MCF 10A (cell line): ENCODE results near the gene ASTN2. TPM values are rescaled to one million over a fixed set of nuclear protein-coding genes. Genes with fewer than 3 reads are reported as not detected.
A peak's percentile ranks its signal among the peaks of the same experiment; 100 is the strongest.

Experiments used
- BruUV-seq: library from RNA; stranded (reverse); fragments of 400-500 nt; replicated peaks from 2 replicates; lab custom pipeline; 2021; lab: Mats Ljungman, UMichigan
- CTCF ChIA-PET: fragments of 300-600 bp; sonication (Branson Sonifier 250); formaldehyde crosslinking; extraction: SDS; loops from one replicate; lab custom pipeline; 2021; ENCODE audit warnings: antibody characterized with exemption, inconsistent platforms; lab: Yijun Ruan, JAX
- POLR2A ChIA-PET: fragments of 300-600, 350-650 bp; sonication (Branson Sonifier 250); formaldehyde crosslinking; extraction: SDS; loops from one replicate; lab custom pipeline; 2020; ENCODE audit warnings: antibody characterized with exemption, inconsistent platforms; lab: Yijun Ruan, JAX
- DNase-seq: peaks from one replicate; pipeline ENCODE4 v3.0.0-alpha.2; 2018; ENCODE audit not compliant: unreplicated experiment
- H3K27ac Mint-ChIP-seq: one replicate; pipeline ENCODE4 v1.8.0; 2022; ENCODE audit warnings: mild to moderate bottlenecking, low read depth, mixed read lengths; ENCODE audit not compliant: unreplicated experiment
- H3K27me3 Mint-ChIP-seq: one replicate; pipeline ENCODE4 v1.8.0; 2022; ENCODE audit warnings: mixed read lengths; ENCODE audit not compliant: insufficient read depth, unreplicated experiment
- H3K36me3 Mint-ChIP-seq: one replicate; pipeline ENCODE4 v1.8.0; 2022; ENCODE audit warnings: mild to moderate bottlenecking, moderate library complexity, mixed read lengths; ENCODE audit not compliant: insufficient read depth, unreplicated experiment
- H3K4me1 Mint-ChIP-seq: one replicate; pipeline ENCODE4 v1.8.0; 2022; ENCODE audit warnings: mixed read lengths; ENCODE audit not compliant: insufficient read depth, unreplicated experiment
- H3K4me3 Mint-ChIP-seq: one replicate; pipeline ENCODE4 v1.8.0; 2022; ENCODE audit warnings: mild to moderate bottlenecking, moderate library complexity, mixed read lengths; ENCODE audit not compliant: unreplicated experiment
- H3K9me3 Mint-ChIP-seq: one replicate; pipeline ENCODE4 v1.8.0; 2022; ENCODE audit warnings: mixed read lengths; ENCODE audit not compliant: unreplicated experiment
- intact Hi-C: fragments of 100-400 bp; cut with micrococcal nuclease; formaldehyde crosslinking; loops from 2 replicates; pipeline ENCODE4 v1.14.1; 2022
- total RNA-seq: library from RNA; stranded (reverse); gene quantifications from 2 replicates; pipeline ENCODE4 v1.2.3, GENCODE V29; 2022
- TF ChIP-seq, protein P1 (sequence below): fragments of 200-600 bp; IDR thresholded peaks from one replicate; pipeline ENCODE4 v1.8.0; 2022; ENCODE audit warnings: antibody characterized with exemption, mild to moderate bottlenecking; ENCODE audit not compliant: unreplicated experiment

ASTN2 gene
- total RNA-seq, 1 experiment from 2014 or later = 1.8 TPM

DNA sequence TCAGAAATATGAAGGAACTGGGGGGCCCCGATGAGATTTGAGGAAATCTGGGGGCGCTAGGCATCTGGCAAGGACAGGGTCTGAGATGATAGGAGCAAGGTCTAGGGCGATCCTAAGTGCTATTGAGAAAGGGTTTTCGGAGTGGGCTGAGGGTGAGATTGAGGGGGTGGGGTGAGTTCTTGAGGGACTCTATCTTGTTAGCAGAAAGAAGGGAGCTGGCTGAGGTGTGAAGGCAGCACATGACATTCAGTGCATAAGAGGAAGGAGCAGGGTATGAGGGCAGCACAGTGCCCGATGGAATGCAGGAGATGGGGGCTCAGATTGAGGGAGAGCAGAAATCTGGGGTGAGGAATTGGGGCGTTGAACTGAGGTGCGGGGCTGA is 727.1 kb downstream of the ASTN2 start:
- ChIA-PET POLR2A (interaction anchor here (0.5 to 0.6 kb wide), 2 partner anchors 1112 to 1474 kb away, joined by 3 read pairs; no protein-coding TSS in a partner anchor), CTCF (interaction anchor here (0.6 kb wide), 1 partner anchor 885 kb away, joined by 4 read pairs; no protein-coding TSS in a partner anchor)
- no TSS peak for BruUV-seq
- Mint-ChIP-seq H3K27ac (peak overlapping the region; percentile 84), H3K36me3 (no peaks in the 10 kb centered on the region), H3K9me3 (no peaks in the 10 kb centered on the region), H3K4me1 (peaks cover 44% of the 10 kb centered on the region), H3K27me3 (no peaks in the 10 kb centered on the region), H3K4me3 (peak overlapping the region; percentile 87)
- TF ChIP-seq, protein P1, sequence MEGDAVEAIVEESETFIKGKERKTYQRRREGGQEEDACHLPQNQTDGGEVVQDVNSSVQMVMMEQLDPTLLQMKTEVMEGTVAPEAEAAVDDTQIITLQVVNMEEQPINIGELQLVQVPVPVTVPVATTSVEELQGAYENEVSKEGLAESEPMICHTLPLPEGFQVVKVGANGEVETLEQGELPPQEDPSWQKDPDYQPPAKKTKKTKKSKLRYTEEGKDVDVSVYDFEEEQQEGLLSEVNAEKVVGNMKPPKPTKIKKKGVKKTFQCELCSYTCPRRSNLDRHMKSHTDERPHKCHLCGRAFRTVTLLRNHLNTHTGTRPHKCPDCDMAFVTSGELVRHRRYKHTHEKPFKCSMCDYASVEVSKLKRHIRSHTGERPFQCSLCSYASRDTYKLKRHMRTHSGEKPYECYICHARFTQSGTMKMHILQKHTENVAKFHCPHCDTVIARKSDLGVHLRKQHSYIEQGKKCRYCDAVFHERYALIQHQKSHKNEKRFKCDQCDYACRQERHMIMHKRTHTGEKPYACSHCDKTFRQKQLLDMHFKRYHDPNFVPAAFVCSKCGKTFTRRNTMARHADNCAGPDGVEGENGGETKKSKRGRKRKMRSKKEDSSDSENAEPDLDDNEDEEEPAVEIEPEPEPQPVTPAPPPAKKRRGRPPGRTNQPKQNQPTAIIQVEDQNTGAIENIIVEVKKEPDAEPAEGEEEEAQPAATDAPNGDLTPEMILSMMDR = no peak
- intact Hi-C loops = no loop called here
- no peak for DNase-seq

DNA sequence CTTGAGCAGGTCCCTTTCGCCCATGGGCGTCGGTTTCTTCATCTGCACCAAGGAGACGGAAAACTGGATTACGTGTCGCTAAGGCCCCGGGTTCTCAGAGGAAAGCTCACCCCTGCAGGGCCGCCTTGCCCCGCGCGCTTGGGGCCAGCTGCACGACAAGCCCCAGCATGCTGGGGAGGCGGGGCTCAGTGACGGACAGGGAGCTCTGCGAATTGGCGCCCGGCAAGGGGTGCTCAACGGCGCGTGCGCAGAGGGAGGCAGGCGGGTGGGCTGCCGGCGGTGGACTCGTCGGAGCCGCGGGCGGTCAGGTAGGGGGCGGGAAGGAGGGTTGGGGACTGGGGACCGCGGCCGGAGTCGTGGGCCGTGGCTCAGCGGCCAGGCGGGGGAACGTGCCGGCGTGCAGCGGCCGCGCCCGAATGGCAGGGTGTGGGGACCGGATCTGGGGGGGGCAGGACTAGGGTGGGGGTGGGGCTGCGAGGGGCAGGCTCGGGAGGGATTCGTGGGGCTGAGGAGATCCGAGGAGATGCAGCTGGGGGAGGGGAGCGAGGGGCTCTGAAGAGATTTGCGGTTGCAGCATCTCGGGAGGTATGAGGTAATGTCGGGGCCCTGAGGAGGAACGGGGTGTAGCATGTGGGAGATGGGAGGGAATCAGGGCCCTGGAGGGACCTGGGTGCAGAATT is 727.6 kb downstream of the ASTN2 start, which contains the start of gene TRIM32:
Gene TRIM32, plus strand, starts transcription at position 232 of the 680 bp plus-strand sequence. CDS start 10,438 bp downstream, outside the sequence.
- TF ChIP-seq, protein P1 = no peak
- peak within 1 kb of the TSS; percentile 84 for H3K27ac Mint-ChIP-seq
- intact Hi-C loops = no loop called here
- H3K4me1 Mint-ChIP-seq = peaks cover 39% of the 10 kb centered on the region
- H3K4me3 Mint-ChIP-seq = peak within 1 kb of the TSS; percentile 87
- H3K36me3 Mint-ChIP-seq = no peaks in the 10 kb centered on the region
- no peaks in the 10 kb centered on the region for H3K27me3 Mint-ChIP-seq
- BruUV-seq = no TSS peak
- ChIA-PET POLR2A (interaction anchor here (0.5 to 1.4 kb wide), 7 partner anchors 10 to 1473 kb away, joined by 3 to 4 read pairs (median 3); no protein-coding TSS in a partner anchor), CTCF (interaction anchor here (0.6 to 0.8 kb wide), 2 partner anchors 12 to 1584 kb away, joined by 3 read pairs; no protein-coding TSS in a partner anchor)
- H3K9me3 Mint-ChIP-seq = no peaks in the 10 kb centered on the region
- peak; percentile 88 for DNase-seq

DNA sequence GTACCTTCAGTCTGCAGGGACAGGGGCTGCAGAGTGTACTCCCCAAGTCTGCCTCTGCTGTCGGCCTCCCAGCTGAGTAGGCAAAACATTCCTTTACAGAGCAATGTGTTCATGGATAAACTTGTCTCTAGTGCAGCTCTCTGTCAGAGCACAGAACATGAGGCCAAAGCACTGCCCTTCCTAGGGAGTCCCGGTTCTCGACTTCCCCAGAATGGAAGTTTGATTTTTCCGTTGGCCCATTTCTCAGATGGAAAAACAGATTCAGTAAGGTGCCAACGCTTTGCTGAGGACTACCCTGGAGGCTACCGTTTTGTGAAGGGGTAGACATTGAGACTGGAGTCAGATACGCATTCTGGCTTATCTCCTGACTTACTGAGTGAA is 728.2 kb downstream of the ASTN2 start:
- H3K4me3 Mint-ChIP-seq = peak overlapping the region; percentile 87
- H3K36me3 Mint-ChIP-seq = no peaks in the 10 kb centered on the region
- no peaks in the 10 kb centered on the region for H3K9me3 Mint-ChIP-seq
- peaks cover 39% of the 10 kb centered on the region for H3K4me1 Mint-ChIP-seq
- BruUV-seq = TSS peak; percentile 68
- DNase-seq = no peak
- intact Hi-C loops = no loop called here
- TF ChIP-seq, protein P1 = no peak
- CTCF ChIA-PET = interaction anchor here (0.6 to 0.8 kb wide), 3 partner anchors 11 to 1584 kb away, joined by 3 read pairs; no protein-coding TSS in a partner anchor
- peak overlapping the region; percentile 84 for H3K27ac Mint-ChIP-seq
- POLR2A ChIA-PET = interaction anchor here (0.6 to 1.4 kb wide), 6 partner anchors 10 to 801 kb away, joined by 3 to 4 read pairs (median 3); no protein-coding TSS in a partner anchor
- no peaks in the 10 kb centered on the region for H3K27me3 Mint-ChIP-seq

DNA sequence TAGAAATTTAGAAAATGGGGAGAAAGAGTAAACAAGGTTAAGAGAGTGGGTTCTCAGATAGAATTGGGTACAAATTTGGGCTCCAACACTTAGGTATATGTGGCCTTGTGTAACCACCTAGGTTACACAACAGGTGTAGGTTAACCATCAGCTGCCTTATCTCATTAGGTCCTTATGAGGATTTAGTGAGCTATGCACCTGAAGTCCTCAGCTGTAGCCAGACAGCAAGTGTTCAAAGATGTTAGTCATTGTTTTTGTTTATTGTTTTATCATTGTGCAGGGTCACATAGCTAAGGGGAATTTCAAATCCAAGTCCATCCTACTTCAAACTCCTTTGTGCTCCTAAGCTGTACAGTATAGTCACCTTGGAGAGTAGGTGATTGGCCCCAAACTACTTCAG is 728.7 kb downstream of the ASTN2 start:
- Mint-ChIP-seq H3K36me3 (no peaks in the 10 kb centered on the region), H3K9me3 (no peaks in the 10 kb centered on the region), H3K27ac (peak overlapping the region; percentile 84), H3K4me3 (peak overlapping the region; percentile 87), H3K4me1 (peaks cover 39% of the 10 kb centered on the region), H3K27me3 (no peaks in the 10 kb centered on the region)
- BruUV-seq = no TSS peak
- ChIA-PET POLR2A (interaction anchor here (1.4 kb wide), 1 partner anchor 9 kb away, joined by 4 read pairs; no protein-coding TSS in a partner anchor), CTCF (interaction anchor here (0.6 to 1.2 kb wide), 4 partner anchors 19 to 496 kb away, joined by 3 to 5 read pairs (median 3); no protein-coding TSS in a partner anchor)
- TF ChIP-seq, protein P1 = no peak
- intact Hi-C loops = no loop called here
- no peak for DNase-seq
